ENCODE measurements around the gene ARMC2. TPM values are rescaled to one million over a fixed set of nuclear protein-coding genes. Genes with fewer than 3 reads are reported as not detected.

Gene ARMC2
- polyA plus RNA-seq, 1 of the 3 experiments (the other 2 are of a cell fraction) = 2.4 TPM

DNA sequence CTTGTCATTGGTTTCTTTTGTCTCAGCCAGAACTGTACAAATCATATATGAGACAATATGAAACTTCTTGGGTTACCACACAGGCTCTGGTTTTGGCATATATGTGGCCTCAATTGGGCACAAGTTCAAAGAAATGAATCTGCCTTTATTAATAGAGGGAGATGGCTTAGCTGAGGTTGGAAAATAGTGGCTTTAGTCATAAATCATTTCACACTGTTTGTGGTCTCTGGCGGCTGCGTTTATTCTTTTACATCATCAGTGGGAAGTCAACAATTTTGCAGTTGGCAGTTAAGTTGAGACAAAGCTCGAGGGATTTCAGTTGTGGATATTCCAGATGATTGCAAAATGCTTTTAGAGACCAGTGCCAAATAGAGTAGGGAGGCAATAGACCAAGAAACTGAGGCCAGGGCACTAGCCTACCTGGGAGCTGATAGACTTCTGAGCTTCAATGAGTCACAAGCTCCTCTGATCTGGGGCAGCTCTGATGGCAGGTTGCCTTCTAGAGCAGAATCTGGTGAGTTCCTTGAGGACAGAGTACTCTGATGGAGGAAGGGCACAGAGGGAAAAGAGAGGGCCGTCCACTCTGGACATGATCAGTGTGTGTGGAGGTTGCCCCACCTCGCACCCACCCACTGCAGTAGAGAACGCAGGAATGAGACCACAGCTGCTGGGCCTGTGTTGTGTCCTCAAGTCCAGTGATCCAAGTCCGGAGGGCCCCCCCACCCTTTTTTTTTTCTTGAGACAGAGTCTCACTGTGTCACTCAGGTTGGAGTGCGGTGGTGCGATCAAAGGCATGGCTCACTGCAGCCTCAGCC, 73.5 kb downstream of the ARMC2 start:
- Histone ChIP-seq H4K20me1 (ENCODE audit: insufficient read depth) (no peaks in the 10 kb centered on the region), H3K9me3 (no peaks in the 10 kb centered on the region), H3K4me2 (no peak overlapping the region), H3F3A (replicated peaks; ENCODE audit: insufficient read depth) (no peaks in the 10 kb centered on the region), H3K27ac (ENCODE audit: low read depth in 2 of 2, low read length in 1 of 2) (no peak overlapping the region), H3K9me2 (no peaks in the 10 kb centered on the region), H3K4me3 (ENCODE audit: low read depth in 2 of 2, low read length in 1 of 2) (no peak overlapping the region), H3K27me3 (ENCODE audit: insufficient read depth) (no peaks in the 10 kb centered on the region), H2AFZ (ENCODE audit: low read depth) (no peak overlapping the region), H3K36me3 (replicated peaks in 1 of 2; ENCODE audit: control insufficient read depth in 1 of 2, insufficient read depth in 2 of 2, low read length in 1 of 2) (no peaks in the 10 kb centered on the region), H3K9ac (no peak overlapping the region), H3K79me2 (ENCODE audit: insufficient read depth) (no peaks in the 10 kb centered on the region), H3K4me1 (ENCODE audit: control insufficient read depth in 1 of 2, insufficient read depth in 2 of 2, low read depth in 1 of 2, low read length in 1 of 2) (peaks cover 0 to 4% of the 10 kb centered on the region in 2 experiments; a peak in 1 of 4 replicates)
- no peak for TF ChIP-seq POLR2AphosphoS5 (IDR thresholded peaks at IDR 0.05; ENCODE audit: low read depth, low read length)
- TF ChIP-seq YY1 (IDR thresholded peaks at IDR 0.05; ENCODE audit: low read depth) = no peak
- TF ChIP-seq GABPA (IDR thresholded peaks at IDR 0.05; ENCODE audit: low read depth) = no peak
- no peak for TF ChIP-seq FOXJ3 (CRISPR knock-in tag; IDR thresholded peaks at IDR 0.05)
- no peak for TF ChIP-seq EP300 (IDR thresholded peaks at IDR 0.05; ENCODE audit: borderline replicate concordance in 1 of 2, low read depth in 1 of 2, low read length in 1 of 2)
- TF ChIP-seq RXRA (IDR thresholded peaks at IDR 0.05; ENCODE audit: borderline replicate concordance, low read depth) = no peak
- TF ChIP-seq GATA2 (CRISPR knock-in tag; IDR thresholded peaks at IDR 0.05) = no peak
- TF ChIP-seq ELF1 (IDR thresholded peaks at IDR 0.05) = no peak
- no peak for TF ChIP-seq REST (IDR thresholded peaks at IDR 0.05; ENCODE audit: low read depth, low read length)
- TF ChIP-seq, protein P1, sequence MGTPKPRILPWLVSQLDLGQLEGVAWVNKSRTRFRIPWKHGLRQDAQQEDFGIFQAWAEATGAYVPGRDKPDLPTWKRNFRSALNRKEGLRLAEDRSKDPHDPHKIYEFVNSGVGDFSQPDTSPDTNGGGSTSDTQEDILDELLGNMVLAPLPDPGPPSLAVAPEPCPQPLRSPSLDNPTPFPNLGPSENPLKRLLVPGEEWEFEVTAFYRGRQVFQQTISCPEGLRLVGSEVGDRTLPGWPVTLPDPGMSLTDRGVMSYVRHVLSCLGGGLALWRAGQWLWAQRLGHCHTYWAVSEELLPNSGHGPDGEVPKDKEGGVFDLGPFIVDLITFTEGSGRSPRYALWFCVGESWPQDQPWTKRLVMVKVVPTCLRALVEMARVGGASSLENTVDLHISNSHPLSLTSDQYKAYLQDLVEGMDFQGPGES (IDR thresholded peaks at IDR 0.05; ENCODE audit: low read depth, low read length) = no peak
- no peak for TF ChIP-seq MXI1 (IDR thresholded peaks at IDR 0.05; ENCODE audit: low read depth, low read length)
- TF ChIP-seq MEF2A (IDR thresholded peaks at IDR 0.05; ENCODE audit: borderline replicate concordance, low read depth) = no peak
- no peak for TF ChIP-seq SMC3 (IDR thresholded peaks at IDR 0.05; ENCODE audit: low read depth, low read length)
- TF ChIP-seq, protein P2, sequence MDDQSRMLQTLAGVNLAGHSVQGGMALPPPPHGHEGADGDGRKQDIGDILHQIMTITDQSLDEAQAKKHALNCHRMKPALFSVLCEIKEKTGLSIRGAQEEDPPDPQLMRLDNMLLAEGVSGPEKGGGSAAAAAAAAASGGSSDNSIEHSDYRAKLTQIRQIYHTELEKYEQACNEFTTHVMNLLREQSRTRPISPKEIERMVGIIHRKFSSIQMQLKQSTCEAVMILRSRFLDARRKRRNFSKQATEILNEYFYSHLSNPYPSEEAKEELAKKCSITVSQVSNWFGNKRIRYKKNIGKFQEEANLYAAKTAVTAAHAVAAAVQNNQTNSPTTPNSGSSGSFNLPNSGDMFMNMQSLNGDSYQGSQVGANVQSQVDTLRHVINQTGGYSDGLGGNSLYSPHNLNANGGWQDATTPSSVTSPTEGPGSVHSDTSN (IDR thresholded peaks at IDR 0.05) = no peak
- no peak for TF ChIP-seq NFIC (IDR thresholded peaks at IDR 0.05; ENCODE audit: borderline replicate concordance)
- TF ChIP-seq FOSL2 (IDR thresholded peaks at IDR 0.05; ENCODE audit: borderline replicate concordance, low read depth) = no peak
- TF ChIP-seq FOXM1 (IDR thresholded peaks at IDR 0.05; ENCODE audit: low read depth) = no peak
- no peak for TF ChIP-seq TEAD4 (IDR thresholded peaks at IDR 0.05; ENCODE audit: borderline replicate concordance, insufficient read depth)
- CTCF ChIA-PET = interaction anchor here (1.6 to 2.4 kb wide), 3 partner anchors 7 to 380 kb away, joined by 3 to 7 read pairs (median 5); no protein-coding TSS in a partner anchor
- 78% methylated on average over 9 of the region's 9 CpGs for WGBS (ENCODE audit: low lambda C conversion rate)
- POLR2A ChIA-PET = no interaction called here
- no peak for DNase-seq
